Left forelimb (tissue), 1 donor: ENCODE data around the gene ZBTB7C.

Source experiments
- DNase-seq: peaks from one replicate; pipeline ENCODE4 v3.0.0-alpha.2; 2018; ENCODE audit warnings: low spot score

Gene ZBTB7C

DNA sequence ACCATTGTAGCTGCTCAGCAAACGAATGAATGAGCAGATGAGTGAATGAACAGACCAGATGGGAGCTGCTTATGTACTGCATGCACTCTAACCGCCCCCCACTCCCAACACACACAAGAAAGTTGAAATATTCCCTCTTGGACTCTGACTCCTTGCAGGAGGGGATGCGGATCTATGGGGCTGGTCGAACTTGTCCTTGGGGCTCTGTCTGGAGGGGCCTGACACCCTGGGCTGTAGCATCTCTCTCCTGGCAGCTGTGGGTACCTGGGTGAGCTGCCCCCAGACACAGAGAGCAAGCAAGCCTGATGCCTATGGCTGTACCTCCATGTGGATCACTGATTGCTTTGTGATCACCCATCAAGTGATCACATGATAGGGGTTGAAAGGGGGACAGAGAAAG lies 286.4 kb downstream of the ZBTB7C start:
- DNase-seq: no peak

DNA sequence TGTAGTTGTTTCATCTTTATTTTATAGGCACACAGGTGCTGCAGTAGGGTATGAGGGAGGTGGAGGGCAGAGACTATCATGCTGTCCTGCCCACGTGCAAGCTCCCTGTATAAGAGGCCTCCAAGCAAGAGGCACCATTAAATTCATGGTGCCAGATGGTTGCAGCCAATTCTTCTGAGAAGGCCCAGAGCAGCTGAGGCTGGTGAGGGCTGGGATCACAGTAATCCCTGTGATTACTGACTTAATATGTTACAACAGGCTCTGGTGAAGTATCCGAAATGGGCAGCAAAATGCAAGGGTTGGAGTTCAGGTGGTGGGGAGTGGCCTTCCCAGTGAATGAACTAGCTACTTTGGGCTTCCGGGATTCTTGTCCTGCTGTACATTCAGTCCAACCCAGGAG lies 286.8 kb downstream of the ZBTB7C start:
- no peak for DNase-seq

DNA sequence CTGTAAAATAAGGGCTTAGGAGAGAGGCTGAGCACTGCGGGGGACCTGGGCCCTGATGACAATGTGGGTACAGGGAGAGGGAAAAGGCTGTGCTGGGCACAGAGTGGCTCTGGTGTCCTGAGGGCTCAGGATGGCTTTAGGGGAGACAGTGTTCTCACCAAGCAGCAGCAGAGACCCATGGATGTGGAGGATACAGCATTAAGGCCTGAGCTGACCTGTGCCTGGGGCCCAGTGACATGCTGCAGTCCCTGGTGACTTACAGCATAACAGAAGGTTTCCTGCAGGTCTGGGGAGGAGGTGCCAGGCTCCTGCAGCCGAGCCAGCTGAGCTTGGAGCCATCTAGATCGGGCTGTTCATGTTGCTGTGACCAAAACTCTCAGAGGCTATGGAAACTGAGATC lies 287.4 kb downstream of the ZBTB7C start:
- no peak for DNase-seq

DNA sequence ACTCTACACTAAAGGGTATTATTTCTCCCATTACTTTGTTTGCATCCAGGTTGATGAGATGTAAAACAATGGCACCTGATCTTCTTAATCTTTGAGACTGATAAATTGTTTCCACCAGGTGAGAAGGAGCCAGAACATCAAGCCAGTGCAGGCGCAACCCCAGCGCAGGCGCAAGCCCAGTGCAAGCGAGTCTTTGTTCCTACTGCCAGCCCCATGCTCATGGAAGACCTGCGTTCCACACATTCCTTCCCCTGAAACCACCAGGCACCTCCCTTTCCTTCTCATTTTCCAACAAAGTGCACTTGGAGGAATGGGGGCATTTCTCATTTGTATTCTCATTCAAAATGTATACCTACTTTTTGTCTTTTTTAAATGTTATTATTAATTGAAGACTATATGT lies 290.0 kb downstream of the ZBTB7C start:
- DNase-seq: no peak

DNA sequence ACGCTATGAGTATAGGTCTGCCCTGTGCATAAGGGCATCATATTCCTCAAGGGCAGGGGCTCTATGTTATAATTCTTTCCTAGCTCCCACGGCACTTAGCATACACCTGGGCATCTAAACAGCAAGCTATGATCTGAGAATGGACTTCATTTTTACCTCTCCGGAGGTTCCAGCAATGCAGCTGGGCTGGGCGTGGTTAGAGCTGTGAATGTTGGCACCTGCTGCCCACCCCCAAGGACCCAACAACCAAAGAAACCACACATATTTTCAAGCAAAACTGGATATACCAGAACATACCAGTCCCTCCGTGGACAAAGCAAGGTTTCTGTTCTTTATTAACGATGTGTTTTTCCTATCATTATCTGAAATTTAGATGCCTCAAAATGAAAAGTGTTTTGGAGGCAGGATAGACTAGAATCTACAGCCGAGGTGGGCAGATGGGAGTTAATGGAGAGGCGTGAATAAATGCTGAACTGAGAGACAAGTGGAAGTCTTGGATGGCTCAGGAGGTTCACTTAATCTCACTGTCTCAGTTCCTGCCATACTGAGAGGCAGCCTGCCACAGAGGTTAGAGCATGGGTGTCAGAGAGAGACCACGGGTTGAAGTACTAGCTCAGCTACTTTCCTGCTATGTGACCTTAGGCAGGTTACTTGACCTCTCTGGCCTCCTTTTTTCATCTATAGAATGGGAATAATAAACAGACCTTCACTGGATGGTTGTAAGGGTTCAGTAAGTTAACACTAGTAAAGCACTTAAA lies 292.1 kb downstream of the ZBTB7C start:
- DNase-seq: no peak

DNA sequence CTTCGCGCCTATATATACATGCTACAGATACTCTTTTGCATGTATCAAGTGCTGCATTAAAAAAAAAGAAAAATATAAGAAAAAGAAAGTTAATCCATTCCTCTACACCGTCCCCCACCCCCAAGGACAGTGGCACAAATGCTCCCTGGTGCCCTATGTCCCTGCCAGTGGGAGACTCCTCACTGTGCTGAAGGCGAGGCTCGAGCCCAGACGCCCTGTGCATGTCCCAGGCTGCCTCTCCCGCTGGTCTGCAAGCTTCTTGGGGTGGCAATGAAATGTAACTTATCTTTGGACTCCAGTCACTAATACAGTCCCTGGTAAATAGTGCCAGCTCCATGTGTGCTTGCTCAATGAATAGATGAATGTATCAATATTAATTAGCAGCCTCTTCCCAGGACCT lies 293.2 kb downstream of the ZBTB7C start:
- no peak for DNase-seq

DNA sequence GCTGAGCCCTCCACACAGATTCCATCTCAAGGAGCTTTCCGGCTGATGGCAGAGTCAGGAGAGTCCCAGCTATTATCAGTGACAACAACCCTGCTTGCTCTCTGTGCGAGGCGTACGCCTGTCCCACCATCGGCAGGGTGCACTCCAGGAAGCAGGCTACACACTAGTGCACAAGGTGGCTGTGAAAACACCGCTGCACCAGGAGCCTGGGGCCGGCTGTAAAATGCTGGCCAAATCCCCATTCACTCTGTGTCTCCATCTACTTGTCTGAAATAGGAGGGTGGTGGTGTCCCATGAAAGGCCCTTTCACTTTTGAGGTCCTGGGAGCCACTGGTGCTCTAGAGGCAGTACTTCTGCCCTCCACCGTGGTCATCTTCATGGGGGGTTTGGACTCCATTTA lies 295.5 kb downstream of the ZBTB7C start:
- DNase-seq: no peak

DNA sequence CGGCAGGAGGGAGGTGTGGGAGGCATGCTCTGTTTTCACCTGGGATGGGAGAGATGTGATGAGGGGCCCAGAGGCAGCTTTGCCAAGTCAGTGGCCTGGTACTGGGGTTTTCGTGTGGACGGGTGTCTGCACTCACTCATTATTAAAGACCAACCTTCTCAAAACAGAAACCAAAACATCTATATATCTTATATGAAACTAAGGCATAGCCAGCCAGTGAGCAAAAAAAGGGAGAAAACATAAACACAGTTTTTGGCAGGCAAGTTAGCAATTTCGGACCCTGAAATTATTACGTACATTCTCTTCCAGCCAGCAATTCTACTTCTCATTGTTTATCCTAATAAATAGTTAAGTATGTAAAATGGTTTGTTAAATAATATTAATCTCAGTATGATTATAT lies 297.6 kb downstream of the ZBTB7C start:
- DNase-seq: no peak

DNA sequence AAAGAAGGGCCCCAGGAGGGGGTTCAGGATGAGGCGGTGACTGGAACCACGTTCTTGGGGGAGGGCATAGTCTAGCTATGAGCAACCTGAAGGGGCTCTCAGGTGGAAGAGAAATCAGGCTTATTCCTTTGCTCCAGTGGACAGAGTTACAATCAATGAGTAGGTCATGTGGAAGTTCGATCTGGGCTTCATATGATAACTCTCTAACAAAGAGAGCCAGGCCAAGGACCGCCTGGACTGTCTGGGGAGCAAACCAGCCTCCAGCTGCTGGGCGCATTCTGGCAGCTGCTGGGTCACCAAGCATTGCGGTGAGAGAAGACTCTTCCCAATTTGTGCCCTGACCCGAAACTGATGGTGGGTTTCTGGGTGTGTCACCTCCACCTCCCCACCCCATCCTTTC lies 298.4 kb downstream of the ZBTB7C start:
- DNase-seq: no peak

DNA sequence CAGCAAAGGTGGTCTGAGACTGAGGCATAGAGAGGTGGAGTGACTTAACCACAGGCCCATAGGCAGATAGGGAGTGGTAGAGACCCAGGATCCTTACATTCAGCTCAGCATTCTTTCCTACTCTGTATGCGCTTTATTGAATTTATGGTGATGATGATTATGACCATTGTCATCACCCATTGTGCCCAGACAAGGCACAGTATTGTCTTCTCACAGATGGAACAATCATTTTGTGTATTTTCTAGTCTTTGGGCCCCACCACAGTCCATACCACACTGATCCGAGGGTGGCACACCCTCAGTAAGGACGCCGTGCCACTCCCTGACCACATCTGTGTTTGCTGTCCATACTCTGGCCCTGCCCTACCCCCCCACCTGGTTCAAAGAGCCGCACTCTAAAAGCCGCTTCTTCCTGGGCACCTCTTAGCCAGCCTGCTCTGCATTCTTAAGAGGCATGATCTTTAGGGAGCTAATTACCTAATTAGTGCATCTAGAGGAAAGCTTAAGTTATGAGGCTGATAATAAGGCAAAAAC lies 299.2 kb downstream of the ZBTB7C start:
- no peak for DNase-seq

DNA sequence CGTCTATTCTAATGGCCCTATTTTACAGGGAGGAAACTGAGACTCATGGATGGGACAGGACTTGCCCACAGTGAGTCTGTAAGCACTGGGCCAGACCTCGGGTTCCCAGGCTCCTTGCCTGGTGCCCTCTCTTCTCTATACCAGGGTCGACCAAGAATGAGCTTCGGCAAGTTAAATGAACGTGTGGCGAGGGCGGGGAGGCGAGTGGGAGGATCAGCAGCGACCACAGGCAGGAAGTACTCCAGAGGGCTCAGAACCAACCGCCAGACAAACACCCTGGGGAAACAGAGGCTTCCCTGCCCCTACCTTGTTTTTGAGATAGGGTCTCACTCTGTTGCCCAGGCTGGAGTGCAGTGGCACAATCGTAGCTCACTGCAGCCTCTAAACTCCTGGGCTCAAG lies 301.0 kb downstream of the ZBTB7C start:
- no peak for DNase-seq

DNA sequence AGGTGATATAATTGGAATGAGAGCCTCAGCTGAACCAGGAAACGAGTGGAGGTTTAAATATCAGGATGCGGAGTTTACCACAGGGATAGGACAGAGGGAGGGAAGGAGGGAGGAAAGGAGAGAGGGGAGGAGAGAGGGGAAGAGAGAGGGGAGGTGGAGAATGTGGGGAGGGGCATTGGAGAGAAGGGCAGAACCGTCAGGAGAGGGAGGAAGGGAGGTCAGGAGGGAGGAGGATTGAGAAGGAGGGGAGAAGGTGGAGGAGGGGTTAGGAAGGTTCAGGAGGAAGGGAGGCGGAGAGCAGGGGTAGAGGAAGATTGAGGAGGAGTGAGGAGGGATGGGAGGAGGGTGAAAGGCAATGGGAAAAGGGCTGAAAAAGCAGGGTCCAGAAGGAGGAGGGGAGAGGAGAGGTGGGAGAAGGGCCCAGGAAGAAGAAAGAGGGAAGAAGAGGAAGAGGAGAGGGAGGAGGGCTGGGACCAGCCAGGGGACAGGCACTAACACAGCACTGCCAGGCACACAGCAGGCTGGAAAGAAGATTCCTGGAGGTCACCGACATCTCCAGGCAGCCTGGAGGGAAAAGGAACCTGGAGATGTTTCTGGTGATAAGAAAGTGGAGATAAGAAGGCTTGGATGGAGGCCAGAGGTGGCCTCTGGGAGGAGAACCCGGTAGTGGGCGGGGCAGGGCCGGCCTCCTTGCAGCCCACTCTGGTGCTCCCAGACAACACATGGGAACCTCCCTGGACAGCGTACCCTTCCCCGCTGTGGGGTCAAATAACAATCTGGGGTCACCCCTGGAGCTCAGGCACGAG lies 302.0 kb downstream of the ZBTB7C start:
- no peak for DNase-seq

DNA sequence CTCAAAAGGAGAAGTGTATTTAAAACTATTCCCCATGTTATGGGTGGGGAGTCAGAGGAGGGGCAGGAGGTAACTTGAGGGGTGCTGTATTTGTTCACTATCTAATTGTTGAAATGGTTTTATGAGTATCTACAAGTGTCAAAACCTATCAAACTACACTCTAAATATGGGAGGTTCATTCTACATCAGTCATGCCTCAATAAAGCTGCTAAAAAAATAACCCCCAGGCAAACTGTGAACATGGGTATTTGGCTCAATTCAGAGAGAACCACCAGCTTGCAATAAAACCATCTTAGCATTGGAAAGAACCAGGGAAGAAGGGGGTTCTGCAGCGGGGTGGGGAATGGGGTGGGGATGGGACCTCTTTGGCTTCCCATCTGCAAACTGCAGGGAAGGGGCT lies 302.7 kb downstream of the ZBTB7C start:
- DNase-seq: no peak

DNA sequence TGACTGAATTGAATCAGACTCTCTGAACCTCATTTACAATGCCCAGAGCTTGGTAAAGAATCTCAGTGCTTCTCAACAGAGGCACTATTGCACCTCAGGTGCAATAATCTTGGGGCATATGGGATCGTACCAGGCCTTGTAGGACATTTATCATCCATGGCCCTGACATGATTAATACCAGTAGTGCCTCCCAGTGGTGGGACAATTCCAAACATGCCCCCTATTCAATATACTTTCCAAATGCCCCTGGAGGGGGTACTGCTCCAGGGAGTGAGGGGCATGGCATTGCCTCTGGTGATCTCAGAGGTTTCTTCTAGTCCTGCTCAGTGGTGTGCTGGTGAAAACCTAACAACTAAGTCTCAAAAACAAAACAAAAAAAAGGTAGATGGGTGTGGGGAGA lies 303.9 kb downstream of the ZBTB7C start:
- DNase-seq: no peak

DNA sequence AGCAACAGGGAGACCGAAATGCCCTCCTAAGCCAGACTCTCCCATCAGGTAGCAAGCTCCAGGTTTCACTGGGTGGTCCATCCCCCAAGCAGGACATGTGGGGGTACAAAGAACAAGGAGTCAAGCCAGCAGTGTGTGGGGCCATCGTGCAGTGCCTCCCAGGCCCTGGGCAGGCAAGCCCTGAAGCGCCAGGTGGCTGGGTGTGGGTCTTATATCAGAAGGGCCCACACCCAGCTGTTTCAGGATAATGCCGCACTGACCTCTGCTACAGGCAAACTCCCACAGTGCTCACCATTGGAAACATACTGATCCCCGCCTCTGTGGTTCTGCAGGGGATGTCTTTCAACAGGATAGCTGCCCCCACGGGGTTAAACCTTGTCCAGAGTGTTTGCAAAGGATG lies 304.5 kb downstream of the ZBTB7C start:
- no peak for DNase-seq

DNA sequence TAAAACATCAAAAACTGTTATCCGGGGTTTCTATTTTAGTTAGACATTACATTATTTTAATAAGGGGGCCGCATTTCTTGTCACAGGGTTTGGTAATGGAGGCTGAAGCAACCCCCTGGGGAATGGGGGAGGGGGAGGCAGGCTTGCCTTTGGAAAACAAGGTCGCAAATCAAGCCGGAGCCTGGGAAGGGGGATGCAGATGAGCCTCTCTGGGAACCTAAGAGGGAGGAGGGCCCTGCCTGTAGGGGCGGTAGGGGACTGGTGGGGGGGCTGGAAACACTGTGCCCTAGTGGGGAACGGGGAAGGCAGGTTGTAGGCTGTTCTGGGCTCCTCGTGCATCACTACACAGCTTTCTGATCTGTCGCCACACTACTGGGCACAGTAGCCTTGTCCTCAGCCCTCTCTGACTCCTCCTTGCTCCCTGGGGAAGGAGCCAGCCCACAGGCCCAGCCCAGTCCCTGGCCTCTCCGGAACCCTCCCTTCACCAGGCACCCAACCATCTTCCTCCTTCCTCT lies 308.5 kb downstream of the ZBTB7C start:
- DNase-seq: no peak

DNA sequence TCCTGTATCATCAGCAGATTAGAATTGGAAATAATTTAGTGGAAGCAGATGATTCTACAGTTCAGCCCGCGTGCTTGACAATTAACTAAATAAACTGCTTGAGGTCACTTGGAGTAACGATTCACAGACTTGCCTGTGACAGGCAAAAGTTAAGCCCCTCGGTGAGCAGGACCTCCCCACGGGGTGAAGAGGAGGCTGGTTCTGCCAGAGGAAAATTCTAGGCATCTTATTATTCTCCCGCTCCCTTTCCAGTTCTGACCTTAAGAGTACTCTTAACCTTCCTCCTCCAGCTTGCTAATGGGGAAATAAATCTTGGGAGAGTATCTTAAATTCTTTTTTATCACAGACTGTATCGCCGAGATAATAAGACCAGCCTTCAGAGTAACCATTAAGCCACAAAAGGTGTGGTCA lies 309.0 kb downstream of the ZBTB7C start:
- DNase-seq: no peak

DNA sequence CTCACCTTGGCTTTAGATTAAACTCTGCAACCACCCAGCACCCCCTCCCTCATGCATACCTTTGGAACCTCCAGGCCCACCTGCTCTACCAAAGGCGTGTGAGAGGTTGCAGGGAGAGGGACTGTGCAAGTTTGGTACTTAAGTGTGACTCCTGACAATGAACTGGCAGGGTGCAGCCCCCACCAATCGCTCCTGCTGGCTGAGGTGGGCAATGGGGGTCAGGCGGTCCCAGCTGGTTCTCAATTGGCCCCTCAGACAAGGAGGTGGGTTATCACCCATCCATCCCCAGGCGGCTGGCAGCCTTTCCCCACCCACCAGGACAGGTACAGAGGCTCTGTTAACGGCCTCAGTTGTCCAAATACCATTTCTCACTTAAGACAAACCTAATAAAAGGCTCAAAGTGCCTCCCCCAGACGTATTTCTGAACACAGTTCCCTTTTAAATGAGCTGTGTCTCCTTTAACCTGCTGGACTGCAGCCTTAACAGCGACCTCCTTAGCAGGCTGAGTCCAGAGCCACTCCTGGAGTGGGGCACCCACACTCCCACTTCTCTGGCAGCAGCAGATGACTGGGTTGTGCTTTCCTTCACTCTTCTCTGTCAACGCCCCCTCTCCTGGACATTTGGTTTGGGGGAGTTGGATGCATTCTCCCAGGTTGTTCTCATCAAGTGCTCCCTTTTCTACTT lies 309.6 kb downstream of the ZBTB7C start:
- no peak for DNase-seq

DNA sequence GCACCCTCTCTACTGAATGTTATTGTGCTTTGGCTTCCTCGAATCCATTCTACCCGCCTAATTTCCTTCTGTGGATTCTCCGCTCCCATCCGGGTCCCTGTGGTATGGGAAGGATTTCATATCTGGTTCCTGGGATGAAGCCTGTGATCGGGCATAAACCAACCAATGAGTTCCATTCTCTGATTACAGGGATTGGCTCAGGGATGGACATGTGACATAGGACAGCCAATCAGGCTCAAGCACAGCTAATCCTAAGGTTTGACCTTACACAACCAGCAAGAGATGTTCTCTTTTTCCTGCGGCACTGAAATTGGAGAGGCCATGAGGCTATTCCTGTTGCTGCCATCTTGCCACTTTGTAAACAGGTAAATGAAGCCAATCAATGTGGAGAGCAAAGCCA lies 310.6 kb downstream of the ZBTB7C start:
- DNase-seq: no peak

DNA sequence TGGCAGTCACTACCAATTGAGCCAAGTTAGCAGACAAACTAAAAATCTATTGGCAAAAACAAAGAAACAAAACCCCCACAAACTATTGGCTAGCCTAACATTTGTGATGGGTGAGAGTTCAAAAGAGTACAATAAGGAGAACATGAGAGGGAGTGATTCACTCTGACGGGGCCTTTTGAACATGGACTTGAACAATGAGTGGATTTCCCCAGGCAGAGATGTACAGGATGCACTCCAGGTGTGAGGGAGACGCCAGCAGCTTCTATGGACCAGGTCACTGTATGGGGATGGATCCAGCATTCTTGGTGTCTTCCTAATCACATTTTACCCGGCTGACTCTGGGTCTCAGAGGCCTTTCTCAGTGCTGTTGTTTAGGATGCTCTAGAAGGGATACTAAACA lies 311.2 kb downstream of the ZBTB7C start:
- no peak for DNase-seq

DNA sequence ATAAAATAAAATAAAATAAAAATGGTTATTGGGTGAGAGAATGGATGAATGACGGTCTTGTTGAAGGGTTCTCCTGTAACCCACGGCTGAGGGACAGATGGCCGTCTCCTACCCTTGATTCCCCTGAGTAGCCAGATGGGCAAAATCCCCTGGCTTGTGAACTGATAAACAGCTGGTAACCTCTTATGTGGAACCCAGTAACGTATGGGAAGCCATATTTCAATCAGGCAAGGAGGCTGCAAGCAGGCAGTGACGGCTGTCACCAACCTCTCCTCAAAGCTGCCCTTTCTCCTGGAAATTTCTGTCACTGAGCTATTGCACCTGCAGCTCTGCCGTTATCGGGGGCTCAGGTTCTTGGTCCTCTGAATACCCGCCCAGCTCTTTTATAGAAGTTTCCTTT lies 313.5 kb downstream of the ZBTB7C start:
- no peak for DNase-seq

DNA sequence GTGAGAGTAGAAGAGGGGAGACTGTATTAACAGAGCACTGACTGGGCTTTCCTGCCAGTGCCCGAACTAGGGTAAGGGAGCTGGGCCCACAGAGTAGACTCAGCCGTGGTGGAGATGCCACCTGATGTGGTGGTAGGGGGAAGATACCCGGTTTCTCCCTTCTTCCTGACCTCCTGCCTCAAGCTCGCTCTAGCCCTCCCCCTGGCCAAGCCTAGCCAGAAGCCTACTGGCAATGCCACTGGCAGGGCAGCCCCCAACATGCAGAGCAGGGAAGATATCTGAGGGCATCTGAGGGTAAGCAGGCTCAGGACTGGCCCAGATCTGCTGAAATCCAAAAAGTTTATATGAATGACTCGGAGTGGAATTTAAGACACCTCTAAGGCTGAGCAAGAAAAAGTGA lies 316.1 kb downstream of the ZBTB7C start:
- DNase-seq: no peak
